Measurements from ENCODE around the gene DIS3L2.

The DIS3L2 gene

GRCh38 chr2:232137356-232138147 lies 176.0 kb downstream of the DIS3L2 start:
- H3K27ac ChIP-seq, result no peak overlapping the region

GRCh38 chr2:232138441-232138840 lies 176.9 kb downstream of the DIS3L2 start:
- no peak overlapping the region for H3K27ac ChIP-seq
- no peak for TF ChIP-seq ZFX (IDR thresholded peaks at IDR 0.05; ENCODE audit: borderline replicate concordance)
- no peak for TF ChIP-seq CTCF (IDR thresholded peaks at IDR 0.05)

More at GRCh38 chr2:232137356-232138147, 176.0 kb downstream of the DIS3L2 start:
- TF ChIP-seq CTCF (IDR thresholded peaks at IDR 0.05) (no peak), ZFX (IDR thresholded peaks at IDR 0.05; ENCODE audit: borderline replicate concordance) (no peak)

- no peak overlapping the region for H3K27ac ChIP-seq
- TF ChIP-seq ZFX (IDR thresholded peaks at IDR 0.05; ENCODE audit: borderline replicate concordance) (no peak), CTCF (IDR thresholded peaks at IDR 0.05) (no peak)
Observed at GRCh38 chr2:232139171-232139594, 177.7 kb downstream of the DIS3L2 start.

GRCh38 chr2:232139786-232140562 lies 178.5 kb downstream of the DIS3L2 start:
- TF ChIP-seq CTCF (IDR thresholded peaks at IDR 0.05) (no peak), ZFX (IDR thresholded peaks at IDR 0.05; ENCODE audit: borderline replicate concordance) (no peak)
- H3K27ac ChIP-seq, result no peak overlapping the region

- TF ChIP-seq CTCF (IDR thresholded peaks at IDR 0.05), result no peak
- no peak for TF ChIP-seq ZFX (IDR thresholded peaks at IDR 0.05; ENCODE audit: borderline replicate concordance)
- H3K27ac ChIP-seq, result no peak overlapping the region
Observed at GRCh38 chr2:232141591-232141990, 180.1 kb downstream of the DIS3L2 start.

GRCh38 chr2:232142049-232142448 lies 180.5 kb downstream of the DIS3L2 start:
- TF ChIP-seq ZFX (IDR thresholded peaks at IDR 0.05; ENCODE audit: borderline replicate concordance) (no peak), CTCF (IDR thresholded peaks at IDR 0.05) (peak; percentile 75)
- no peak overlapping the region for H3K27ac ChIP-seq

- no peak for TF ChIP-seq ZFX (IDR thresholded peaks at IDR 0.05; ENCODE audit: borderline replicate concordance)
- TF ChIP-seq CTCF (IDR thresholded peaks at IDR 0.05), result no peak
- H3K27ac ChIP-seq, result no peak overlapping the region
Observed at GRCh38 chr2:232142502-232142901, 181.0 kb downstream of the DIS3L2 start.
